KMS-11 (cell line): Measurements from ENCODE around the gene CDCP1.

ENCODE experiments used
- H2AFZ ChIP-seq: fragments of 200-600 bp; sonication (generic); 2 replicates; pipeline ENCODE4 v1.6.1; 2016; ENCODE audit warnings: antibody characterized with exemption, mixed run types, low read depth
- H3K27ac ChIP-seq: fragments of 200-600 bp; sonication (generic); 2 replicates; pipeline ENCODE4 v1.6.1; 2016; ENCODE audit warnings: mild to moderate bottlenecking, mixed run types
- H3K27me3 ChIP-seq: fragments of 200-600 bp; sonication (generic); 2 replicates; pipeline ENCODE4 v1.6.1; 2017; ENCODE audit warnings: mild to moderate bottlenecking, low read depth, mixed run types, moderate library complexity; ENCODE audit not compliant: insufficient read depth
- H3K36me3 ChIP-seq: fragments of 200-600 bp; sonication (generic); 2 replicates; pipeline ENCODE4 v1.6.1; 2017; ENCODE audit warnings: mild to moderate bottlenecking, mixed run types; ENCODE audit not compliant: insufficient read depth
- H3K4me1 ChIP-seq: fragments of 200-600 bp; sonication (generic); 2 replicates; pipeline ENCODE4 v1.6.1; 2016; ENCODE audit warnings: mild to moderate bottlenecking, low read depth, mixed run types; ENCODE audit not compliant: poor library complexity, severe bottlenecking
- H3K4me2 ChIP-seq: fragments of 200-600 bp; sonication (generic); 2 replicates; pipeline ENCODE4 v1.7.0; 2016; ENCODE audit warnings: mild to moderate bottlenecking, mixed run types
- H3K4me3 ChIP-seq: fragments of 200-600 bp; sonication (generic); IDR thresholded peaks from 2 replicates; pipeline ENCODE4 v1.6.1; 2017; ENCODE audit warnings: low read depth, low read length, mixed read lengths; ENCODE audit not compliant: insufficient read depth
- H3K79me2 ChIP-seq: fragments of 200-600 bp; sonication (generic); 2 replicates; pipeline ENCODE4 v1.6.1; 2016; ENCODE audit warnings: low read depth, mixed run types; ENCODE audit not compliant: insufficient read depth
- H3K9ac ChIP-seq: fragments of 200-600 bp; sonication (generic); 2 replicates; pipeline ENCODE4 v1.6.1; 2016; ENCODE audit warnings: mild to moderate bottlenecking, mixed run types
- H4K20me1 ChIP-seq: fragments of 200-600 bp; sonication (generic); 2 replicates; pipeline ENCODE4 v1.6.1; 2016; ENCODE audit warnings: mild to moderate bottlenecking, mixed run types; ENCODE audit not compliant: insufficient read depth
- CTCF ChIP-seq: fragments of 200-600 bp; sonication (generic); conservative IDR thresholded peaks from 2 replicates; pipeline ENCODE4 v1.6.1; 2017; ENCODE audit warnings: low read depth, mild to moderate bottlenecking, antibody characterized with exemption, low read length, moderate library complexity, mixed read lengths

The CDCP1 gene

GRCh38 chr3:45119824-45120358 lies 26.3 kb downstream of the CDCP1 start:
- no peak for TF ChIP-seq CTCF
- no peaks in the 10 kb centered on the region for H3K79me2 ChIP-seq

GRCh38 chr3:45119376-45119775 lies 26.8 kb downstream of the CDCP1 start:
- H4K20me1 ChIP-seq: no peaks in the 10 kb centered on the region
- H3K4me3 ChIP-seq: no peak overlapping the region
- H3K27me3 ChIP-seq: no peaks in the 10 kb centered on the region
- no peak overlapping the region for H3K9ac ChIP-seq
- H2AFZ ChIP-seq: no peak overlapping the region
- no peak for TF ChIP-seq CTCF
- no peak overlapping the region for H3K4me2 ChIP-seq
- no peaks in the 10 kb centered on the region for H3K36me3 ChIP-seq
- H3K79me2 ChIP-seq: no peaks in the 10 kb centered on the region
- peaks cover 12% of the 10 kb centered on the region for H3K4me1 ChIP-seq
- H3K27ac ChIP-seq: no peak overlapping the region

More at GRCh38 chr3:45119824-45120358, 26.3 kb downstream of the CDCP1 start:
- Histone ChIP-seq H3K4me2 (no peak overlapping the region), H3K4me3 (no peak overlapping the region), H3K4me1 (peaks cover 12% of the 10 kb centered on the region), H3K9ac (no peak overlapping the region), H3K27me3 (no peaks in the 10 kb centered on the region), H2AFZ (no peak overlapping the region), H4K20me1 (no peaks in the 10 kb centered on the region), H3K27ac (no peak overlapping the region), H3K36me3 (no peaks in the 10 kb centered on the region)

- Histone ChIP-seq H3K79me2 (no peaks in the 10 kb centered on the region), H3K36me3 (no peaks in the 10 kb centered on the region), H3K9ac (no peak overlapping the region), H4K20me1 (no peaks in the 10 kb centered on the region), H3K27me3 (no peaks in the 10 kb centered on the region), H3K4me1 (peaks cover 12% of the 10 kb centered on the region), H2AFZ (no peak overlapping the region), H3K4me2 (no peak overlapping the region), H3K4me3 (no peak overlapping the region), H3K27ac (no peak overlapping the region)
- no peak for TF ChIP-seq CTCF
Observed at GRCh38 chr3:45118615-45119071, 27.5 kb downstream of the CDCP1 start.

- no peak overlapping the region for H3K9ac ChIP-seq
- no peaks in the 10 kb centered on the region for H3K79me2 ChIP-seq
- no peak overlapping the region for H3K4me2 ChIP-seq
- no peak overlapping the region for H3K27ac ChIP-seq
- H2AFZ ChIP-seq: no peak overlapping the region
- peaks cover 12% of the 10 kb centered on the region for H3K4me1 ChIP-seq
- no peak for TF ChIP-seq CTCF
- H4K20me1 ChIP-seq: no peaks in the 10 kb centered on the region
- H3K27me3 ChIP-seq: no peaks in the 10 kb centered on the region
- no peaks in the 10 kb centered on the region for H3K36me3 ChIP-seq
- no peak overlapping the region for H3K4me3 ChIP-seq
Observed at GRCh38 chr3:45116350-45116749, 29.8 kb downstream of the CDCP1 start.
